Lower leg skin (tissue), 3 donors: ENCODE measurements around the gene HBA1.

ENCODE experiments used
- POLR2A ChIP-seq, 2 donors: fragments of 450-650 bp; IDR thresholded peaks; one replicate each; pipeline ENCODE4 v1.6.1; 2016 to 2017; ENCODE audit warnings: antibody characterized with exemption in 2 of 2, mild to moderate bottlenecking in 1 of 2, moderate library complexity in 1 of 2
- TF ChIP-seq, protein P1 (sequence below), 3 donors: fragments of 450-650 bp; IDR thresholded peaks; one replicate each; pipeline ENCODE4 v1.5.1; 2016; ENCODE audit warnings: antibody characterized with exemption in 3 of 3, mild to moderate bottlenecking in 3 of 3, moderate library complexity in 2 of 3

GRCh38 chr16:140175-140857 lies 36.2 kb upstream of the HBA1 start:
- TF ChIP-seq, protein P1, sequence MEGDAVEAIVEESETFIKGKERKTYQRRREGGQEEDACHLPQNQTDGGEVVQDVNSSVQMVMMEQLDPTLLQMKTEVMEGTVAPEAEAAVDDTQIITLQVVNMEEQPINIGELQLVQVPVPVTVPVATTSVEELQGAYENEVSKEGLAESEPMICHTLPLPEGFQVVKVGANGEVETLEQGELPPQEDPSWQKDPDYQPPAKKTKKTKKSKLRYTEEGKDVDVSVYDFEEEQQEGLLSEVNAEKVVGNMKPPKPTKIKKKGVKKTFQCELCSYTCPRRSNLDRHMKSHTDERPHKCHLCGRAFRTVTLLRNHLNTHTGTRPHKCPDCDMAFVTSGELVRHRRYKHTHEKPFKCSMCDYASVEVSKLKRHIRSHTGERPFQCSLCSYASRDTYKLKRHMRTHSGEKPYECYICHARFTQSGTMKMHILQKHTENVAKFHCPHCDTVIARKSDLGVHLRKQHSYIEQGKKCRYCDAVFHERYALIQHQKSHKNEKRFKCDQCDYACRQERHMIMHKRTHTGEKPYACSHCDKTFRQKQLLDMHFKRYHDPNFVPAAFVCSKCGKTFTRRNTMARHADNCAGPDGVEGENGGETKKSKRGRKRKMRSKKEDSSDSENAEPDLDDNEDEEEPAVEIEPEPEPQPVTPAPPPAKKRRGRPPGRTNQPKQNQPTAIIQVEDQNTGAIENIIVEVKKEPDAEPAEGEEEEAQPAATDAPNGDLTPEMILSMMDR (IDR thresholded peaks at IDR 0.05): no peak
- no peak for TF ChIP-seq POLR2A (IDR thresholded peaks at IDR 0.05)
